ENCODE measurements around the gene CLDN14. TPM values are rescaled to one million over a fixed set of nuclear protein-coding genes. Genes with fewer than 3 reads are reported as not detected.

CLDN14 gene
- total RNA-seq, 1 donor from 2014 or later: not detected

- no peaks in the 10 kb centered on the region for H3K4me1 ChIP-seq
- no peaks in the 10 kb centered on the region for H3K27me3 ChIP-seq
- no peak for TF ChIP-seq CTCF (IDR thresholded peaks at IDR 0.05)
- TF ChIP-seq POLR2AphosphoS5 (IDR thresholded peaks at IDR 0.05; ENCODE audit: insufficient read depth in 1 of 2, low read depth in 1 of 2): no peak
- TF ChIP-seq POLR2A (IDR thresholded peaks at IDR 0.05): no peak
- intact Hi-C loops (cut with DNase I): no loop called here
- H3K9me3 ChIP-seq: no peaks in the 10 kb centered on the region
- H3K36me3 ChIP-seq: no peaks in the 10 kb centered on the region
- H3K27ac ChIP-seq: no peak overlapping the region
- DNase-seq (ENCODE audit: extremely low spot score in 2 of 2): no peak
- H3K4me3 ChIP-seq: no peak overlapping the region
Observed at GRCh38 chr21:36441715-36442114, 38.2 kb downstream of the CLDN14 start.

- TF ChIP-seq POLR2A (IDR thresholded peaks at IDR 0.05) (no peak), POLR2AphosphoS5 (IDR thresholded peaks at IDR 0.05; ENCODE audit: insufficient read depth in 1 of 2, low read depth in 1 of 2) (no peak), CTCF (IDR thresholded peaks at IDR 0.05) (no peak)
- Histone ChIP-seq H3K4me1 (no peaks in the 10 kb centered on the region), H3K9me3 (no peaks in the 10 kb centered on the region)
Observed at GRCh38 chr21:36437745-36438128, 42.2 kb downstream of the CLDN14 start.

GRCh38 chr21:36436829-36437744 lies 42.8 kb downstream of the CLDN14 start:
- no peaks in the 10 kb centered on the region for H3K27me3 ChIP-seq
- DNase-seq (ENCODE audit: extremely low spot score in 2 of 2): no peak
- intact Hi-C loops (cut with DNase I): no loop called here
- H3K4me1 ChIP-seq: no peaks in the 10 kb centered on the region
- TF ChIP-seq CTCF (IDR thresholded peaks at IDR 0.05): no peak
- TF ChIP-seq POLR2A (IDR thresholded peaks at IDR 0.05): no peak
- no peak for TF ChIP-seq POLR2AphosphoS5 (IDR thresholded peaks at IDR 0.05; ENCODE audit: insufficient read depth in 1 of 2, low read depth in 1 of 2)
- H3K27ac ChIP-seq: no peak overlapping the region
- no peaks in the 10 kb centered on the region for H3K36me3 ChIP-seq
- no peak overlapping the region for H3K4me3 ChIP-seq
- H3K9me3 ChIP-seq: no peaks in the 10 kb centered on the region

More at GRCh38 chr21:36437745-36438128, 42.2 kb downstream of the CLDN14 start:
- Histone ChIP-seq H3K36me3 (no peaks in the 10 kb centered on the region), H3K27ac (no peak overlapping the region), H3K4me3 (no peak overlapping the region), H3K27me3 (no peaks in the 10 kb centered on the region)
- no peak for DNase-seq (ENCODE audit: extremely low spot score in 2 of 2)
- intact Hi-C loops (cut with DNase I): no loop called here

GRCh38 chr21:36434144-36434543 lies 45.8 kb downstream of the CLDN14 start:
- no peak for DNase-seq (ENCODE audit: extremely low spot score in 2 of 2)
- Histone ChIP-seq H3K9me3 (no peaks in the 10 kb centered on the region), H3K4me3 (no peak overlapping the region), H3K4me1 (peaks cover 23% of the 10 kb centered on the region), H3K36me3 (no peaks in the 10 kb centered on the region), H3K27me3 (no peaks in the 10 kb centered on the region), H3K27ac (no peak overlapping the region)
- intact Hi-C loops (cut with DNase I): no loop called here
- no peak for TF ChIP-seq POLR2A (IDR thresholded peaks at IDR 0.05)
- TF ChIP-seq CTCF (IDR thresholded peaks at IDR 0.05): no peak
- TF ChIP-seq POLR2AphosphoS5 (IDR thresholded peaks at IDR 0.05; ENCODE audit: insufficient read depth in 1 of 2, low read depth in 1 of 2): no peak
